ELF-1 (cell line): Measurements from ENCODE around the gene ZNF135.

Source experiments
- DNase-seq: peaks from one replicate; pipeline ENCODE4 v3.0.0-alpha.2; 2016; ENCODE audit warnings: low read depth, low spot score

The ZNF135 gene

GRCh38 chr19:58059003-58059670, at the start of gene ZNF135:
TSS of gene ZNF135 (plus strand) at chr19:58059282. CDS start at chr19:58060003, 721 bp downstream.
- DNase-seq, result peak; percentile 91

GRCh38 chr19:58009301-58009665, 49.8 kb upstream of the ZNF135 start:
- DNase-seq, result no peak

DNA sequence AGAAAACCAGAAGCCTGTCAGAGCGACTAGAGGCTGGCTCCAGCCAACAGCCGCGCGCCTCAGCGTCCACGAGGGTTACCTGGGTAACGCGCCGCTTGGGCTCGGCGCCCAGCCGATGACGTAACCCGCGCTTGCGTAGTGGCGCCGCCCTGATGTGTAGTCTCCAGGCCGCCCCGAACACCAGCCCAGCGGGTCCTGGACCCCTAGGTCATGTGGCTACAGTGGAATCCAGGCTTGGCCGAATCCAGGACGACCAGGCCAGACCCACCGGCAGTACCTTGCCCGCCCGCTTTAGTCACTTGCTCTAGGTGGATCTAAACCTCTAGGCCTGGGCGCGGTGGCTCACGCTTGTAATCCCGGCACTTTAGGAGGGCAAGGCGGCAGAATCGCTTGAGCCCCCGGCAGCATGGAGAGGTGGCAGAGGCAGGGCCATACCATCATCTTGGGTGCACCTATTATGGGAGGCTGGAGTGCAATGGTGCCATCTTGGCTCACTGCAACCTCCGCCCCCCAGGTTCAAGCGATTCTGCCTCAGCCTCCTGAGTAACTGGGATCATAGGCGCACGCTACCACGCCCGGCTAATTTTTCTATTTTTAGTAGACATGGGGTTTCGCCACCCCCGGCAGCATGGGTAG, 49.3 kb upstream of the ZNF135 start:
- DNase-seq, result peak; percentile 91

DNA sequence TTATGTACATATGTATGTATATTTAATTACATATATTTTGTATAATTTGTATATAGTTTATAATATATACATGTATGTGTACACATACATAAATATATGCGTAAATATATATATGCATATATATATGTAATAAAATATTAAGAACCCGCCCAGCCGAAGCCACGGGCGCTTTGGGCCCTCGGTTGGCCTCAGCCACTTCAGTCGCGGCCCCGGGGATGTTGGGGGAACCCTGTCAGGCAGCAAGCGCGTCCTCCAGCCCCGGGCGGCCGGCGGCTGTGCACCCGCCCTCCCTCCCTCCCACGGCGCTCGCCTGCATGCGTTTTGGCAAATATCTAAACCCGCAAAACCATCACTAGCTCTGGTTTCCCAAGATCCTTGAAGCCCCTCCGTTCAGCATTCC, 48.6 kb upstream of the ZNF135 start:
- no peak for DNase-seq

- no peak for DNase-seq
Observed at GRCh38 chr19:58014141-58014540, 44.9 kb upstream of the ZNF135 start.

DNA sequence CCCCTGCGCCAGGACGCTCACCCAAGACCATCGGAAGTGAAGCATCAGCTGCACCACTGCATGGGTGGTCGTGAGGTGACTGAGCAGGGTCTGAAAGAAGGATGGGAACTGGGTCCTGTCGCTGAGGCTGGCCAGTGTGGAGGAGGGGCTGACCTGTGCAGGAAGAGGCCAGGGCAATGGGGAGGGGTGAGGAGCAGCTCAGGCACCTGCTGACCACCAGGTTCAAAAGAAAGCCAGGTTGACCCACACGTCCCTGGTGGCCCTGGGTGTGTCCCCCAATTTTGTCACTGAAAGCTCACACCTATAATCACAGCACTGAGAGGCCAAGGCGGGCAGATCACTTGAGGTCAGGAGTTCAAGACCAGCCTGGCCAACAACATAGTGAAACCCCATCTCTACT, 39.0 kb upstream of the ZNF135 start:
- no peak for DNase-seq

DNA sequence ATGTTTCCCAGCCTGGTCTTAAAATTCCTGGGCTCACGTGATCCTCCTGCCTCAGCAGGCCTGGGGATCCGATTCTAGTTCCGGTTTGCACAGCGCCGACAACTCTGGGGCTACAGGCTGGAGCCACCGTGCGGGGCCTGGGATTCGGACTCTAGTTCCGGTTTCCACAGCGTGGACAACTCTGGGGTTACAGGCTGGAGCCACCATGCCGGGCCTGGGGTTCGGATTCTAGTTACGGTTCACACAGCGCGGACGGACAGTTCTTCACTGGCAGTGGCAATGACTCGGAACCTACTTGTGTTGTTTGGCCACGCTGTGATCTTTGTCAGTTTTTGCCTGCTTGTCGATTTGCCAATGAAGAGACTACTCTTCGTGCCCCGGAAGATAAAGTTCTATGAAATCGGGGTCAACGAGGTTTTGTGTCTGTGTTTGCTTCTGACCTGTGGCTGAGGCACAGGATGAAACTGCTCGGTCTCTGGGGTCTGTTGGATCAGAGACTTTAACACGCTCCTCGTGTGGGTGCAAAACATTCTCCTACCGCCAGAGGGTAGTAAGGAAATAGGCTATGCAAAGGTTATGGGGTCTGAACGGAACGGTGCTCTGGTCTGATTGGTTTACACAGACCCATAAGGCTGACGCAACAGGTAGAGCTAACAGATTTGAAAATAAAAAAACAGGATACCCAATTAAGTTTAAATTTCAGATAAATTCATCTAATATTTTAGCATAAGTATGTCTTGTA, 37.4 kb upstream of the ZNF135 start:
- peak; percentile 63 for DNase-seq

- no peak for DNase-seq
Observed at GRCh38 chr19:58022283-58022660, 36.8 kb upstream of the ZNF135 start.

GRCh38 chr19:58024661-58025060, 34.4 kb upstream of the ZNF135 start:
- DNase-seq, result no peak

GRCh38 chr19:58033741-58034476, 25.2 kb upstream of the ZNF135 start, which contains the start of gene ZSCAN1:
TSS of gene ZSCAN1 (plus strand) at chr19:58034025. CDS start at chr19:58037837, 3,812 bp downstream.
- peak; percentile 93 for DNase-seq

- DNase-seq, result no peak
Observed at GRCh38 chr19:58034477-58034793, 24.6 kb upstream of the ZNF135 start.

DNA sequence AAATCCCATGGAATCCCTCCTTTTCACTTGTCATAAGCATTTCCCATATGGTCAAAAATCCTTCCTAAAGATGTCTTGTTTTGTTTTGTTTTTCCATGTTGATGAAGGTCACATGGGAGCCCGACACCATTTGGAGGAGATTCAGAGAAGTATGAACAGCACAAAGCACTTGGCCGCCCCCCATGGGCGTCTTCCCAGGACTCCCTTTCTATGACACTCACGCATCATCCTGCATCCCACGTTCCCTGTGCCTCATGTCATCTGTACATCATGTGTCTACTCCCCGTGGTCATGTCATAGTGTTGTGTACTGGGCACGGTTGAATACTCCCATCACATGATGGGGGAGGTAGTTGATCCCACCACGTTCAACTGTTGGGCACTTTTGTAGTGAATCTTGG, 23.2 kb upstream of the ZNF135 start:
- DNase-seq, result no peak

DNA sequence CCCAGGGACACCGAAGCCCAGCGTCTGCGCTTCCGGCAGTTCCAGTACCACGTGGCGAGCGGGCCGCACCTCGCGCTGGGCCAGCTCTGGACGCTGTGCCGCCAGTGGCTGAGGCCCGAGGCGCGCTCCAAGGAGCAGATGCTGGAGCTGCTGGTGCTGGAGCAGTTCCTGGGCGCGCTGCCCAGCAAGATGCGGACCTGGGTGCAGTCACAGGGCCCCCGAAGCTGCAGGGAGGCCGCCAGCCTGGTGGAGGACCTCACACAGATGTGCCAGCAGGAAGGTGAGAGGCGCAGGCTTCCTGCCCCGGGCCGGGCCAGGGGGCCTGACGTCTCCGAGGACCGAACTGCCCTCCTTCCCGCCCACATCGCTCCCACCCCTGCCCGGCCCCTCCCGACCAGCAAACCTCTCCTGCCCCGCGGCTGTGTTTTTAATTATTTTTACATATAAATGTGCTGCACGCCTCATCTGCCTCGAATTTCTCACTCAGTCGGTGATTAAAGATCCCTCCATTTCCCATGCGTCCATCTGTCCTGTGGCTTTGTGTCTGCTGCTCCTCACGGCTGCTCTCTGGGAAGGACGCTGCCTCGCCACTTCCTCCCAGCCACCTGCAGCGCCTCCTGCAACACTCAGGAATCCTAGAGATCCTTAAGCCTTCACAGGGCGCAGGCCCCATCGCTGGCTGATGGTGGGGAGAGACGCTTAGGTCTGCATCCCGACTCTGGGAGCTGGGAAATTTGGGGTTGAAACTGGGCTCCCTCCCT, 21.0 kb upstream of the ZNF135 start:
- DNase-seq, result no peak

DNA sequence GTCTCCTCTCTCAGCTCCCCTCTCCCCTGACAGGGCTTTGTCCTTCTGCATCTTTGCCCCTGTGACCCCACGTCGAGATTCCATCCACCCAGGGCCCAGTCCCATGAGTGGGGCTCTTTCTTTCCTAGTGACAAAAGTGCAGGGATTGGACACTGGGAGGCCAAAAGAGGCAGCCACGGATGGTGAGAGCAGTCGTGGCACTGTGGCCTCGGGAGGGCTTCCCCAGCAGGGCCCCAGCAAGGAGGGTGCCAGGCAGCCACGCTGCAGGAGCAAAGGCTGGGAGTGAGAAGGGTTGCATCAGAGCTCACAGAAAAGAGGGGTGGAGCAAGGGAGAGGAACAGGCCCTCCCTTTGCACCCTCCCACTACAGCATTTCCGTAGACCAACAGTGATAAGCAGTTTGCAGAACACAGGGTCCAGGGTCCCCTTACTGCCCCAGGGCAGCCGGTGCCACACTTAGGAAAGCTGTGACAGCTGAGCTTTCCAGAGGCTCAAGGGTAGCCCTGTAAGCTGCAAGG, 20.3 kb upstream of the ZNF135 start:
- no peak for DNase-seq

GRCh38 chr19:58040751-58041525, 18.1 kb upstream of the ZNF135 start:
- no peak for DNase-seq

DNA sequence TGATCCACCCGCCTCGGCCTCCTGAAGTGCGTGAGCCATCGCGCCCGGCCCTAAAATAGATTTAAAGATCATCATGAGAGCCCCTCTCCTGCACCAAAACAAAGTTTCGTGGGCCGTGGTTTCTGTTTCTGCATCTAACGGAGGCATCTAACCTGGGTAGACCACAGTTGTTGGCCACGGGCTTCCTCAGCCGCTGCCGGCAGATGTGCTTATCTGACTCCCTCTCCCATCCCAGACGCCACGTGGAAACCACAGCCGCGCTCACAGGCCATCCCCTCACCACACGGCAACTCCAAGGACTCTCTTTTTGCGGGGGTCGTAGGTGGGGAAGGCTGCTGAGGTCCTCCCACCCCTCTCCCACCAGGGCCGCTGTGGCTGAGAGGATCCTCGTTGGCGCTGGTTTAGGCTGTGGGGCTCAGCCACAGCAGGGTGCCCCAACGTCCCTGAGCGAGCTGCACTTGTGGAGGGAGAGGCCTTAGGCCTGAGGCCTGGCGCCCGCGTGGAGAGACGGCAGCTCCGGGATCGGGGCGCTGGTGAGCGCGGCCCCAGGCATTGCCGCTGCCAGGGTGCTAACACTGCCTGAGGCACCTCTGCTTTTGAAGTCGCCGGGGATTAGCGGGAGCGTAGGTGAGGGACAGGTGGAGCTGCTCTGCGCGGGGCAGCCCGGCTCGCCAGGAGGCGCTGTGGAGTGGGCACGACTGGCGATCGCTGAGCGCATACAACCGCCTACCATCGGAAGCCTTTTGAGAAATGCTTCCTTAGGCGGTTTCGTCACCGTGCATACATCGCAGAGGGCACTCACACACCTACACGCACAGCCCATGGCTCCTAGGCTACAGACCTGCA, 16.4 kb upstream of the ZNF135 start:
- no peak for DNase-seq

GRCh38 chr19:58044391-58044790, 14.7 kb upstream of the ZNF135 start:
- no peak for DNase-seq

DNA sequence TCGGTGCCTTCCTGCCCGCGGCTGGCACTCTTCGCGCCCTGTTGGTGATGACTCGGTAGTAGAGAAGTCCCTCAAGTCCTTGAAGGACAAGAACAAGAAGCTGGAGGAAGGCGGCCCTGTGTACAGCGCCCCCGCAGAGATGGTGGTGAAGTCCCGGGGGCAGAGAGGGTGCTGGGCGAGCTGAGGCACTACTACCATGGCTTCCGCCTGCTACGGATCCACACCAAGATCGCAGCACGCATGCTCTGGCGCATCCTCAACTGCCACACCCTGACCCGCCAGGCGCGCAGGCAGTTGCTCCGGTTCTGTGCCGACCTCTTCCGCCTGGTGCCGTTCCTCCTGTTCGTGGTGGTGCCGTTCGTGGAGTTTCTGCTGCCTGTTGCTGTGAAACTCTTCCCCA, 14.2 kb upstream of the ZNF135 start:
- no peak for DNase-seq

- no peak for DNase-seq
Observed at GRCh38 chr19:58045411-58046050, 13.6 kb upstream of the ZNF135 start.
